Heart right ventricle (tissue), 16 donors: ENCODE results near the gene TRAPPC10. TPM values are rescaled to one million over a fixed set of nuclear protein-coding genes. Genes with fewer than 3 reads are reported as not detected.

ENCODE experiments used
- ATAC-seq, 8 donors: fragments of 200-7000 bp; cut with Tn5 transposase; one replicate each; pipeline ENCODE4 v1.9.1; 2020; ENCODE audit warnings: mild to moderate bottlenecking in 8 of 8, moderate library complexity in 8 of 8, moderate number of reproducible peaks in 1 of 8
- DNase-seq, 2 donors: peaks; one replicate each; pipeline ENCODE4 v3.0.0-alpha.2; 2020
- H3K27ac ChIP-seq, 10 donors: fragments of 200-600 bp; sonication (generic) in 2 of 10; one replicate each; pipeline versions ENCODE4 v1.5.0 to v1.8.0; 2020 to 2022; ENCODE audit warnings: mild to moderate bottlenecking in 3 of 10
- H3K27me3 ChIP-seq, 7 donors: fragments of 200-600 bp; one replicate each; pipeline ENCODE4 v1.8.0; 2021 to 2022; ENCODE audit warnings: mild to moderate bottlenecking in 2 of 7
- H3K36me3 ChIP-seq, 9 donors: fragments of 200-600 bp; sonication (generic) in 1 of 9; one replicate each; pipeline versions ENCODE4 v1.5.0 to v1.8.0; 2020 to 2022; ENCODE audit warnings: mild to moderate bottlenecking in 2 of 9
- H3K4me1 ChIP-seq, 9 donors: fragments of 200-600 bp; sonication (generic) in 1 of 9; one replicate each; pipeline versions ENCODE4 v1.5.0 to v1.8.0; 2020 to 2022; ENCODE audit warnings: mild to moderate bottlenecking in 4 of 9
- H3K4me3 ChIP-seq, 10 donors: fragments of 200-600 bp; sonication (generic) in 2 of 10; one replicate each; pipeline versions ENCODE4 v1.5.0 to v1.8.0; 2020 to 2022; ENCODE audit warnings: mild to moderate bottlenecking in 7 of 10, moderate library complexity in 2 of 10
- H3K9me3 ChIP-seq, 11 donors: fragments of 200-600 bp in 10 of 11; sonication (generic) in 2 of 11; one replicate each; pipeline versions ENCODE4 v1.5.0 to v1.8.0; 2013 to 2022; ENCODE audit warnings: mild to moderate bottlenecking in 2 of 11, control low read depth in 1 of 11, moderate library complexity in 1 of 11
- WGBS, 2 donors: extraction: QIAGEN DNeasy Blood & Tissue Kit; methylation state at CpG; one replicate each; pipeline ENCODE4 v1.1.7; 2013; ENCODE audit warnings: inconsistent platforms in 1 of 2; 5-methylcytosine and 5-hydroxymethylcytosine counted together
- intact Hi-C, 10 donors: fragments of 100-400 bp; cut with DNase I; formaldehyde crosslinking; loops; one replicate each; pipeline versions ENCODE4 v1.11.1 to v1.14.2; 2022
- polyA plus RNA-seq, 2 donors: library from polyadenylated mRNA; stranded (reverse); fragments of 200-250 nt; gene quantifications; one replicate each; pipeline ENCODE4 v1.2.3, GENCODE V29; 2013
- total RNA-seq, 10 donors: library from RNA; stranded (reverse); fragmentation: NEBNext Ultra II Directional in 3 of 10; extraction: Animal tissue kit (Norgen Biotek cat#: 25700) in 3 of 10; gene quantifications; one replicate each; pipeline versions ENCODE4 v1.2.1 to v1.2.4, GENCODE V29; 2021 to 2023
- TF ChIP-seq, protein P1 (sequence below), 9 donors: fragments of 200-600 bp; sonication (generic) in 2 of 9; IDR thresholded peaks; one replicate each; pipeline versions ENCODE4 v1.5.0 to v1.8.0; 2021 to 2022; ENCODE audit warnings: antibody characterized with exemption in 9 of 9, mild to moderate bottlenecking in 5 of 9, moderate library complexity in 1 of 9
- donor health status: Arrhythmogenic right ventricular cardiomyopathy.
- donor health status: ischemic (EF 13 %, LVEDD 7.1; RV severe dilation, severe dysfunction).
- donor health status: healthy with polysubstance abuse.
- donor health status: DM: no; HTN: yes; CAD: no.
- donor health status: DM: no; HTN: no; CAD: no.
- donor health status: ischemic (EF 25% LVEDD 6.9; RV normal size, moderate dysfunction).
- donor health status: ischemic (EF 25% LVEDD 5.7; RV mildly dilated, moderate dysfunction).
- donor health status: healthy.
- donor health status: DM: yes; HTN: yes; CAD: no.
- donor health status: Ischemic cardiomyopathy.
- donor health status: ischemic (EF 35%, LVEDD 5.7; RV mildly dilated, moderate dysfunction).
- donor health status: nonischemic (EF 11% LVEDD 7.7; RV severe dilation, severe dysfunction).
- donor health status: DM: yes; HTN: yes; CAD: no.
- donor health status: PGD.
- donor health status: ischemic (EF 29% LVEDD 5.4; RV normal size, mild dysfunction).
- donor health status: nonischemic (EF 23%, LVEDD 6.1; RV moderate dilation, normal function).

The TRAPPC10 gene
- total and polyA plus RNA-seq, 12 donors, result 4.7 to 26.2 (median 19.4) TPM

DNA sequence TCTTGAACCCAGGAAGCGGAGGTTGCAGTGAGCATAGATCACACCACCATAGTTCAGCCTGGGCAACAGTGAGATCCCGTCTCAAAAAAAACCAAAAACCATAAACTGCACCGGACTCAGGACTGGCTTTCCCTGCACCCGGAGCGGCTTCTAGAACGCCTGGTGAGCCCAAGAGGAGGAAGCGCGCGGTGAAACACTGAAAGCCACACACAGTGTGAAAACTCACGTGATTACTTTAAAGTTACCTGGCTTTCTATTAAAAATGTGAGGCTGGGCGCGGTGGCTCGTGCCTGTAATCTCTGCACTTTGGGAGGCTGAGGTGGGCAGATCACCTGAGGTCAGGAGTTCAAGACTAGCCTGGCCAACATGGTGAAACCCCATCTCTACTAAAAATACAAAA, 7.0 kb upstream of the TRAPPC10 start:
- DNase-seq, result no peak
- no peak for ATAC-seq
- intact Hi-C loops, result loop anchor here in 1 of 10 donors (10.0 kb wide), 2 partner anchors 50 to 310 kb away; no protein-coding TSS in a partner anchor
- Histone ChIP-seq H3K27me3 (no peaks in the 10 kb centered on the region), H3K9me3 (no peaks in the 10 kb centered on the region), H3K27ac (peak overlapping the region in 5 of 10 donors; percentile 71 to 78 (median 75)), H3K4me1 (peaks cover 0 to 11% (median 0%) of the 10 kb centered on the region in 9 donors), H3K4me3 (no peak overlapping the region), H3K36me3 (no peaks in the 10 kb centered on the region)
- TF ChIP-seq, protein P1, sequence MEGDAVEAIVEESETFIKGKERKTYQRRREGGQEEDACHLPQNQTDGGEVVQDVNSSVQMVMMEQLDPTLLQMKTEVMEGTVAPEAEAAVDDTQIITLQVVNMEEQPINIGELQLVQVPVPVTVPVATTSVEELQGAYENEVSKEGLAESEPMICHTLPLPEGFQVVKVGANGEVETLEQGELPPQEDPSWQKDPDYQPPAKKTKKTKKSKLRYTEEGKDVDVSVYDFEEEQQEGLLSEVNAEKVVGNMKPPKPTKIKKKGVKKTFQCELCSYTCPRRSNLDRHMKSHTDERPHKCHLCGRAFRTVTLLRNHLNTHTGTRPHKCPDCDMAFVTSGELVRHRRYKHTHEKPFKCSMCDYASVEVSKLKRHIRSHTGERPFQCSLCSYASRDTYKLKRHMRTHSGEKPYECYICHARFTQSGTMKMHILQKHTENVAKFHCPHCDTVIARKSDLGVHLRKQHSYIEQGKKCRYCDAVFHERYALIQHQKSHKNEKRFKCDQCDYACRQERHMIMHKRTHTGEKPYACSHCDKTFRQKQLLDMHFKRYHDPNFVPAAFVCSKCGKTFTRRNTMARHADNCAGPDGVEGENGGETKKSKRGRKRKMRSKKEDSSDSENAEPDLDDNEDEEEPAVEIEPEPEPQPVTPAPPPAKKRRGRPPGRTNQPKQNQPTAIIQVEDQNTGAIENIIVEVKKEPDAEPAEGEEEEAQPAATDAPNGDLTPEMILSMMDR (IDR thresholded peaks at IDR 0.05), result no peak
- WGBS, 2 donors, result 95 to 96% methylated on average over 13 of the region's 13 CpGs

DNA sequence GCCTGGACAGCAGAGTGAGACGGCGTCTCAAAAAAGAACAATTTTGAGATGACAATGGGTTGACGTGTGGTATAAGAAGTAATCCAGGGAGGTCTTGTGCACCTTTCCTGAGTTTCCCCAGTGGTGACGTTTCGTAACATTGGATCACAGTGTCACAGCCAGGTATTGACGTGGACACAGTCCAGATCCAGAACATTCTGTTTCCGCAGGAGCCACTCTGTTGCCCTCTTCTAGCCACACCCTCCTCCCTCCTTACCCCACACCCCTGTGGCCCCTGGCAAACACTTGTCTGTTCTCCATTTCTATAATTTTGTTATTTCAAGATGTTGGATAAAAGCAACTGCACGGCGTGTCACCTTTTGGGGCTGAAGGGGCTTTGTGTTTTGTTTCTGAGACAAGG, 6.5 kb upstream of the TRAPPC10 start:
- H3K27ac ChIP-seq, result peak overlapping the region in 9 of 10 donors; percentile 63 to 79 (median 75)
- peaks cover 0 to 11% (median 0%) of the 10 kb centered on the region in 9 donors for H3K4me1 ChIP-seq
- no peaks in the 10 kb centered on the region for H3K36me3 ChIP-seq
- H3K9me3 ChIP-seq, result no peaks in the 10 kb centered on the region
- no peak for ATAC-seq
- DNase-seq, result no peak
- intact Hi-C loops, result loop anchor here in 1 of 10 donors (10.0 kb wide), 2 partner anchors 49 to 309 kb away; no protein-coding TSS in a partner anchor
- TF ChIP-seq, protein P1 (IDR thresholded peaks at IDR 0.05), result no peak
- no peak overlapping the region for H3K4me3 ChIP-seq
- WGBS, 2 donors, result 81 to 90% methylated on average over 9 of the region's 9 CpGs
- H3K27me3 ChIP-seq, result no peaks in the 10 kb centered on the region

DNA sequence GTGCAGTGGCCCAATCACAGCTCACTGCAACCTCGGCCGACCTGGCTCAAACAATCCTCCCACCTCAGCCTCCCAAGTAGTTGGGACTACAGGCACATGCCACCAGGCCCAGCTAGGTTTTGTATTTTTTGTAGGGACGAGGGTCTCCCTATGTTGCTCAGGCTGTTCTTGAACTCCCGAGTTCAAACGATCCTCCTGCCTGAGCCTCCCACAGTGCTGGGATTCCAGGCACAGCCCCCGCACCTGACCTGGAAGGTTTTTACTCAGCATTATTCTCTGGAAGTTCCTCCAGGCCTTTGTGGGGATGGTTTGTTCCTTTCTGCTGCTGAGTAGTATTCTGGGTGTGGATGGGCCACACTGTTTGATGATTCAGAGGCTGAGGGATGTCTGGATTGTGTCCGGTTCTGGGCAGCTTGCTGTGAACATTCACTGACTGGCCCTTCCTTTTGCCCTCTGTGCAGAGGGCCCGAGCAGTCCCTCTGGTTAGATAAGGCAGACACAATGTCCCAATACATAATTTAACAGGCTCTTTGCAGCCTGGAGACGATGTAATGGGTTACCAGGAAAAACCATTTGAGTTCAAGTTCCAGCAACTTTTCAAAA, 6.0 kb upstream of the TRAPPC10 start:
- ATAC-seq (peak; percentile 56 to 89 (median 82)), DNase-seq (peak in 1 of 2 donors; percentile 28)
- Histone ChIP-seq H3K9me3 (no peaks in the 10 kb centered on the region), H3K27ac (peak overlapping the region in 9 of 10 donors; percentile 63 to 79 (median 75)), H3K4me1 (peaks cover 0 to 13% (median 4%) of the 10 kb centered on the region in 9 donors), H3K27me3 (no peaks in the 10 kb centered on the region), H3K36me3 (no peaks in the 10 kb centered on the region), H3K4me3 (no peak overlapping the region)
- intact Hi-C loops, result loop anchor here in 1 of 10 donors (10.0 kb wide), 2 partner anchors 49 to 309 kb away; no protein-coding TSS in a partner anchor
- 59 to 64% methylated on average over 9 of the region's 9 CpGs for WGBS, 2 donors
- TF ChIP-seq, protein P1 (IDR thresholded peaks at IDR 0.05), result no peak

DNA sequence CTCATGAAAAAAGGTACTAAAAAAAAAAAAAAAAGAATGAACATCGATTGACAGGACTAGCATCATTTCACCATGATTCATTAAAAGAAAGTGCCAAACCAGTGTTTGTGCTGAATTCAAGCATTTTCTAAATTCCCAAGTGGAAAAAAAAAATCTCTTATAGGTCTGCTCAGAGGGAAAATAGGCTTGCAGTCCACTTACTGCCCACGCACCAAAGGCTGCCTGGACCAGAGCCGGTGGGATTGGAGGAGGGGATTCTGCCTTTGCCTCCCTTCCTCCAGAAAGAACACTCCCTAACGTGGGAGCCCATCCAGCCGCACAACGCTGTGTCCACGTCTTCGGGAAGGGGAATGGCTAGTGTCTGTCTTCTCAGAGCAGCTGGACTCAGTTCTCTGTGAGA, 5.5 kb upstream of the TRAPPC10 start:
- no peaks in the 10 kb centered on the region for H3K27me3 ChIP-seq

More for the DNA sequence above, 5.5 kb upstream of the TRAPPC10 start:
- TF ChIP-seq, protein P1 (IDR thresholded peaks at IDR 0.05), result no peak
- 52 to 64% methylated on average over 8 of the region's 8 CpGs for WGBS, 2 donors
- H3K36me3 ChIP-seq, result no peaks in the 10 kb centered on the region
- H3K9me3 ChIP-seq, result no peaks in the 10 kb centered on the region
- H3K4me3 ChIP-seq, result no peak overlapping the region
- DNase-seq (peak in 1 of 2 donors; percentile 69), ATAC-seq (peak; percentile 55 to 83 (median 73))
- peak overlapping the region in 8 of 10 donors; percentile 22 to 79 (median 74) for H3K27ac ChIP-seq
- intact Hi-C loops, result loop anchor here in 1 of 10 donors (10.0 kb wide), 2 partner anchors 48 to 308 kb away; no protein-coding TSS in a partner anchor
- H3K4me1 ChIP-seq, result peaks cover 0 to 18% (median 8%) of the 10 kb centered on the region in 9 donors
